Epithelial cell of alveolus of lung (primary cell): ENCODE measurements around the gene MIA. TPM values are rescaled to one million over a fixed set of nuclear protein-coding genes. Genes with fewer than 3 reads are reported as not detected.

Source experiments
- total RNA-seq: library from RNA; depleted of rRNA; stranded (reverse); fragments of >200 nt; gene quantifications from 2 replicates; pipeline ENCODE4 v1.2.1, GENCODE V29; 2015

MIA gene
- total RNA-seq, result 1.8 TPM in 1 of 2 replicates, not detected in the other

DNA sequence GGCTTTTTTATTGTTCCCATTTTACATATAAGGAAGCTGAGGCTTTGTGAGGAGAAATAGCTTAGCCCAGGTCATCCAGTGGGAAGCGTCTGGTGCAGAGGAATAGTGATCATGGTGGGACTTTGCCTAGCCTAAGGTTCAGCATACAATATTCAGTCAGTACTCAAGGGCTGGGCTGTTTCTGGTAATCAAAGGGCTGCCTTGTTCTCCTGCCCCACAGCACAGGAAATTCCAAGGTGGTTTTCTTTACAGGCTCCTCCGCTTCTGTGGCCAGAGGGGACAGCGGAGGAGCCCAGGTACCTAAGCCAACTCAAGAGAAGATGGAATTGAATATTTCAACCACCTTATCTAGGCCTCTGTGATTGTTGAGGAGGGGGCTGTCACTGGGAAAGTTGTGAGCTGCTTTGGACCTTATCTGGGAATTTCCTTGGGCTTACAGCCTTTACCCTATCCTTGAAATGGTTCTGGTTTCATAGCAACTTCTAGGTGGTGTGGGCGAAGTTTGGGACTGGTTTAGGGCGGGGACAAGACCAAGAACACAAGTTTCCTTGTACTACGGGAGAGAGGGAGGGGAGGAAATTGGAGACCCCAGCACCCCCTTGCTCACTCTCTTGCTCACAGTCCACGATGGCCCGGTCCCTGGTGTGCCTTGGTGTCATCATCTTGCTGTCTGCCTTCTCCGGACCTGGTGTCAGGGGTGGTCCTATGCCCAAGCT, at the start of gene MIA:
TSS of gene MIA (plus strand) at position 606 of the 716 bp plus-strand sequence. CDS start at position 628, 22 bp downstream.

DNA sequence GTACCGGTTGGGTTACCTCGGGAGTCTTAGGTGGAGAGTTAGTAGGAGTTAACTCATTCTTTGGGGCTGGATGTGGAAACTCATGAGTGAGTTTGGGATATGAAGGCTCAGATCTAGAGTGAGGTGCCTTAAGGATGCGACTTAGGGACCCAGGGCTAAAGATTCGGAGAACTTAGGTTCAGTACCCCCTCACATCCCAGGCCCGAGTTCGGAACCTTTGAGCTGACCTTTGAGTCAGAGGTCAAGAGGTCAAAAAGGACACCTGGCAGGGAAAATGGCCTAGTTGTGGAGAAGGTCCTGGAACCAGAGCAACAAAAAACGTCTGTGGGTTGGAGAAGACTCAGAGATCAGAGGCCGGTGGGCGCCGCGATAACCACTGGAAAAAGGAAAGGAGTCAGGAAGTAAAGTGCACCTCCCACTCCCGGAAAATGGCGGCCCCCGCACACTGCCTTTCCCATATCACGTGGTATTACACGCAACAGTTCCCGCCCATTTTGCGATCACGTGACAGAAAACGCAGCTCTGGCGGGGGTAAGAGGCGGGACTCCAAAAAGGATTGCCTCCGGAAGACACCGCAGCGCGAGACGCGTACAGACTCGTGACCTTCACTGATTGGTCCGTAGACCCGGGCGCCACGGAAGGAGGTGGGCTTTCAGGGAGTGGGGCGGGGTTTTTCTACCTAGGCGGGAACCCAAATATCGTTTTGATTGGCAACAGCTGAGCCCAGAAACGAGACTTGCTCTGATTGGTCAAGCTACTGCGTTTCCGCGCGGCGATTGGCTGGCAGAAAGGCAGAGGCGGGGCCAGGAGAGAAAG, 25.1 kb upstream of the MIA start, which contains the start of gene ACTMAP:
TSS of gene ACTMAP (minus strand) at position 420 of the 816 bp plus-strand sequence. CDS start 674 bp downstream, outside the sequence.

DNA sequence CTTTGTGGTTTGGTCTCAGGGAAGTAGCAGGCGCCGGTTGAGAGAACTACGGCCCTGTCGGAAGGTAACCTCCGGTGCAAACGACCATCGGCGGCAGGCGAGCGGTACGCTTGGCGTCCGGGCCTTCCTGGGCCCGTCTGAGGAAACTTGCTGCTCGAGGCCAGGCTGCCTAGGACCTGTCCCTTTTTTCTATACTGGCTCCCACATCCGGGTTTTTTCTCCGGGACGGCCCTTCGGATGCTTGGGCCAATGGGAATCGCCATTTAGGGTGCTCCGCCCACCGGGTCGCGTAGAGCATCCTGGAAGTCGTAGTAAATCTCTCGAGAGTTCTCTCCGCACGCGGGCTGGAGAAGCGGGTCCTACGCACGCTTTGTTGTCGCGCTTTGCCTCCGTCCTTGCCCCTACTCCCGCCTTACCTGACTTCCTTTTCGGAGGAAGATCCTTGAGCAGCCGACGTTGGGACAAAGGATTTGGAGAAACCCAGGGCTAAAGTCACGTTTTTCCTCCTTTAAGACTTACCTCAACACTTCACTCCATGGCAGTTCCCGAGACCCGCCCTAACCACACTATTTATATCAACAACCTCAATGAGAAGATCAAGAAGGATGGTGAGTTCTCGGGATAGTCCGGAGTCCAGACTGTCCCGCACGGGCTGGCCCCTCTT, 24.3 kb upstream of the MIA start, which contains the start of gene SNRPA:
TSS of gene SNRPA (plus strand) at position 330 of the 664 bp plus-strand sequence. CDS start at position 536, 206 bp downstream.

DNA sequence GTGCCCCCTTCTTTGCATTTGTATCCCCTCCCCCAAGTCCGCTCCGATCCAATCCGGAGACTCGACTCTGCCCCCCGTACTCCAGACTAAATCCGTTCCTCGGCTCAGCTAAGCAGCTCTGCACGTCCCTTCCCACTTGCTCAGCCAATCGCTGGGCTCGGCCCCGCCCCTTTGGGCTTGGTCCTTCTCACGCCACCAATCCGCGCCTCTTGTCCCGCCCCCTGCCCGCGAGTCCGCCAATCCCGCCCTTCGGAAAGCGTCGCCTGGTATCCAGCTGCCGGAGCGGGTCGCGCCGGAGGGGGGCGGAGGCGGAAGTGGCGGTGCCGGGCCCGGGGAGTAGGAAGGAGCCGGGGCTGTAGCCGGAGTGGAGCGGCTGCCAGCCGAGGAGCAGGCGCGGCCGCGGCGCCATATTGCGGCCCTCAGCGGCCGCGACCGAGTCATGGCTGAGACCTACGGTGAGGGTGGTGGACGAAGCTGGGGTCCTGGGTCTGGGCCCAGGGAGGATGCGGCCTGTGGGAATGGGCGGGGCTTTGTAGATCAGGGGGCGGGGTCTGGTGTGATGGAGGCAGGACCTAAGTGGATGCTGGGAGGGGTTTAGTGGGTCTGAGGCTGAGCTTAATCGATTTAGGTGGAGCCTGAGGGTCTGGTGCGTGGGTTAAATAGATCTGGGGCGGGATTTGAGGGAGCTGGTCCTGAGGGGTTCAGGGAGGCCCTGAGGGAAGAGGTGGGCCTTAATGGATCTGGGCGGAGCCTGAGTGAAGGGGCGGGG, 2.8 kb downstream of the MIA start, which contains the start of gene RAB4B:
TSS of gene RAB4B (plus strand) at position 311 of the 769 bp plus-strand sequence. CDS start at position 440, 129 bp downstream.

DNA sequence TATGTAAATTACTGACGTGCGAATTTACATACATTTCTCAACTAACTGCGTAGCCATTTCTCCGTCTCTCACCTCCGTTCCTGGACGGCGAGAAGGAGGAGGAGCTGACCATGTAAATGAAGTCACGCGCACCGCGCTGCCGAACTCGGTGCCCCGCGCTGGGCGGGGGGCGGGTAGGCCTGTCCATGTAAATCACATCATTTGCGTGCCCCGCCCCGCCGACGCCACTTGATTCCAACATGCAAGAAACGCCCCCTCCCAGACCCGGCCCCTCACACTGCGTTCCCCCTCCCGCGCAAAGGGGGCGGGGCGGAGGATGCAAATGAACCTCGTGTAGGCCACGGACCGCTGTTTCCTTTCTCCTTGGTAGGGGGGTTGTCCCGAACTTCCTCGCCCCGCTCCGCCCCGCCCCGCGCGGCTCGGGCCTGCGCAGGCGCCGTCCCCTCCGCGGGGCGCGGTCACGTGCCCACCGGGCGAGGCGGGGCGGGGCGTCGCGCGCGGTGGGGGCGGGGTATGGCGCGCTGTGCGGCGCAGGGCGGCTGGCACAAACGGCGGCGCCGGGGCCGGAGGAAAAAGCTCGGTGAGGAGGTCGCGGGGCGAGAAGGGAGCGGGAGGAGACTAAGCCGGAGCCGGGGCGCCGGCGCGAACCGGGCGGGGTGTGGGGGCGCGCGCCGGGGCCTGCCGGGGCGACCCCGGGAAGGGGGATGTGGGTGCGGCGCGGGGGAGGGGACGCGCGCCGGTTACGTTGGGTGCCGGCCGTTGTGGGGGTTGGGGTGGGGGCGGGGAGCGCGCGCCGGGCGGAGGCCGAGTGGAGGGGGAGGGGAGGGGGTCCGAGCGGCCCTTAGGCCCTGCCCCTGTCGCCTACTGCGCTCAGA, 23.6 kb downstream of the MIA start, which contains the start of gene EGLN2:
TSS of gene EGLN2 (plus strand) at position 509 of the 875 bp plus-strand sequence. CDS start 1,382 bp downstream, outside the sequence.

Other genes starting within 250 kb of the MIA start
- gene SHKBP1, start 198.6 kb upstream of the MIA start, total RNA-seq, result 85.1 and 95.4 TPM in 2 replicates
- gene LTBP4, start 174.2 kb upstream of the MIA start, total RNA-seq, result 78.5 and 278 TPM in 2 replicates
- gene NUMBL, start 84.9 kb upstream of the MIA start, total RNA-seq, result 32.6 and 45.3 TPM in 2 replicates
- gene COQ8B, start 58.6 kb upstream of the MIA start, total RNA-seq, result 23.7 and 48.1 TPM in 2 replicates
- 13.7 and 19.3 TPM in 2 replicates for gene ITPKC, start 58.4 kb upstream of the MIA start, total RNA-seq
- 2.2 and 11.3 TPM in 2 replicates for gene ACTMAP, start 25.0 kb upstream of the MIA start, total RNA-seq
- gene SNRPA, start 24.3 kb upstream of the MIA start, total RNA-seq, result 132 and 154 TPM in 2 replicates
- 15.6 and 25.0 TPM in 2 replicates for gene RAB4B, start 2.7 kb downstream of the MIA start, total RNA-seq
- gene EGLN2, start 23.7 kb downstream of the MIA start, total RNA-seq, result 82.5 and 89.2 TPM in 2 replicates
- gene CYP2A6, start 74.9 kb downstream of the MIA start, total RNA-seq, result not detected in 2 replicates
- gene CYP2A7, start 106.7 kb downstream of the MIA start, total RNA-seq, result not detected in 2 replicates
- gene CYP2B6, start 215.8 kb downstream of the MIA start, total RNA-seq, result not detected in 2 replicates